NCI-H1436 treated with DMSO at 0.1 percent for 48 hours (cell line): ENCODE data around the gene TMC1.

Experiments
- DNase-seq: peaks from one replicate; lab custom pipeline; 2025; lab: John Stamatoyannopoulos, UW

Gene TMC1

GRCh38 chr9:72615931-72616330 is 94.5 kb downstream of the TMC1 start:
- DNase-seq: no peak

GRCh38 chr9:72618811-72619210 is 97.4 kb downstream of the TMC1 start:
- no peak for DNase-seq

GRCh38 chr9:72622186-72622585 is 100.8 kb downstream of the TMC1 start:
- DNase-seq: no peak

GRCh38 chr9:72623156-72623555 is 101.7 kb downstream of the TMC1 start:
- no peak for DNase-seq

GRCh38 chr9:72627147-72627546 is 105.7 kb downstream of the TMC1 start:
- no peak for DNase-seq

GRCh38 chr9:72627956-72628540 is 106.6 kb downstream of the TMC1 start:
- no peak for DNase-seq

- DNase-seq: no peak
Measured at GRCh38 chr9:72633966-72634365, 112.6 kb downstream of the TMC1 start.

- DNase-seq: no peak
Measured at GRCh38 chr9:72635197-72635596, 113.8 kb downstream of the TMC1 start.

- DNase-seq: no peak
Measured at GRCh38 chr9:72636621-72637020, 115.2 kb downstream of the TMC1 start.

GRCh38 chr9:72643651-72644050 is 122.2 kb downstream of the TMC1 start:
- no peak for DNase-seq

- no peak for DNase-seq
Measured at GRCh38 chr9:72646061-72646460, 124.7 kb downstream of the TMC1 start.

GRCh38 chr9:72648324-72649126 is 127.1 kb downstream of the TMC1 start:
- no peak for DNase-seq

- no peak for DNase-seq
Measured at GRCh38 chr9:72649127-72649442, 127.7 kb downstream of the TMC1 start.

GRCh38 chr9:72650206-72650605 is 128.8 kb downstream of the TMC1 start:
- DNase-seq: no peak

- no peak for DNase-seq
Measured at GRCh38 chr9:72656021-72656420, 134.6 kb downstream of the TMC1 start.

- no peak for DNase-seq
Measured at GRCh38 chr9:72657023-72657422, 135.6 kb downstream of the TMC1 start.

- no peak for DNase-seq
Measured at GRCh38 chr9:72658703-72659102, 137.3 kb downstream of the TMC1 start.

GRCh38 chr9:72661401-72662135 is 140.2 kb downstream of the TMC1 start:
- no peak for DNase-seq

GRCh38 chr9:72665421-72665820 is 144.0 kb downstream of the TMC1 start:
- no peak for DNase-seq

- DNase-seq: no peak
Measured at GRCh38 chr9:72667181-72667580, 145.8 kb downstream of the TMC1 start.

- DNase-seq: no peak
Measured at GRCh38 chr9:72674961-72675360, 153.6 kb downstream of the TMC1 start.

GRCh38 chr9:72675586-72675985 is 154.2 kb downstream of the TMC1 start:
- DNase-seq: peak; percentile 43

GRCh38 chr9:72680593-72681282 is 159.3 kb downstream of the TMC1 start:
- peak; percentile 97 for DNase-seq
